GM18951 (cell line): ENCODE results near the gene SLMAP.

Source experiments
- POLR2A ChIP-seq: IDR thresholded peaks from 4 replicates; pipeline ENCODE4 v1.6.1; 2011; ENCODE audit warnings: mild to moderate bottlenecking; ENCODE audit not compliant: insufficient read length, insufficient read depth; ENCODE audit errors: extremely low read depth
- in situ Hi-C: fragments of 300-500 bp; cut with MboI; formaldehyde crosslinking; loops from one replicate; pipeline ENCODE4 v1.12.0; 2022; ENCODE audit warnings: low sequenced_read_pairs, mixed read lengths, inconsistent platforms; ENCODE audit not compliant: unreplicated experiment

SLMAP gene

DNA sequence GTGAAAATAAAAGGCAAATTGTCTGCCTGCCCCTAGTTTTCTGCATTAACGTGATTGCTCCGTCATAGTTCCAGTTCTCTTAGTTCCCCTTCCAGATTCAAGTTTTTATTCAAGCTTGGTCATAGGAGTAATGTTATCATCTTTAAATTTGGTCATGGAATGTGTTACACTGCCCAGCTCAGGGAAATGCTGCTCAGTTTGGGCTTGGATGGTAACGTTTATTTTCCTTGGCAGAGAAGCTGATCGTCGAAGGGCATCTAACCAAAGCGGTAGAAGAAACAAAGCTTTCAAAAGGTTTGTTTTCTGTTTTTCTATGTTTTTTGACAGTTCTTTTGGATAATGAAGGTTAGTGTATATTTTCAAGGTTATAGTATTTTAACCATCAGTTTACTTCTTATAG lies 133.7 kb downstream of the SLMAP start:
- no peak for TF ChIP-seq POLR2A
- in situ Hi-C loops: no loop called here

DNA sequence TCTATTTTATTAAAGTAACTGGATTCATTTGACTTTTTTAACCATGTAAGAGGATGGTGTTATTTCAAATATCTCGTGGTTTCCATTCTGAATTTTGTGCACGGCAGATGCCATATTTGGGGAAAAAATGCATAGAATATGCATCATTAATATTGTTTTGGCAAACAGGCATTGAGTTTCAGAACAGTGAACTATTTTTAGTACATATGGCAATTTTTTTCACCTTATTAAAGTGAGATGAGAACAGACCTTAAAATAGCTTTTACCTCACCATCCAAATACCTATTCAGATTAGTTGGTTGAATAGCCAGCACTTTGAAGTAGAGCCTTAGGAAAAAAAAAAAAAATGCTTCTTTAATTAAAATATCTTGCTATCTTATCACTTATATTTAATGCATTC lies 134.8 kb downstream of the SLMAP start:
- in situ Hi-C loops: no loop called here
- TF ChIP-seq POLR2A: no peak

DNA sequence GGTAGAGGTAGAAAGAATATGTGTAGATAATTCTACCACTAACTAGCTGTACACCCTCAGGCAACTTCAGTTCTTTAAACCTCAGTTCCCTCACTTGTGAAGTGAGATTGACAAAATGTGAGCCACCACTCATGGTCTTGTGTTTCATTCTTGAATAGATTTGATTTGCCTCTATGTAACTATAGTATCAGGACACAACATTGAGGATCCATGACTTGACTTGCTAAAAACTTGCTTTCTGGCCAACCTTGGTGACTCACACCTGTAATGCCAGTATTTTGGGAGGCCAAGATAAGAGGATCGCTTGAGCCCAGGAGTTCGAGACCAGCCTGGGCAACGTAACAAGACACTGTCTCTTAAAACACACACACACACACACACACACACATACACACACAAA lies 136.3 kb downstream of the SLMAP start:
- in situ Hi-C loops: no loop called here
- no peak for TF ChIP-seq POLR2A

DNA sequence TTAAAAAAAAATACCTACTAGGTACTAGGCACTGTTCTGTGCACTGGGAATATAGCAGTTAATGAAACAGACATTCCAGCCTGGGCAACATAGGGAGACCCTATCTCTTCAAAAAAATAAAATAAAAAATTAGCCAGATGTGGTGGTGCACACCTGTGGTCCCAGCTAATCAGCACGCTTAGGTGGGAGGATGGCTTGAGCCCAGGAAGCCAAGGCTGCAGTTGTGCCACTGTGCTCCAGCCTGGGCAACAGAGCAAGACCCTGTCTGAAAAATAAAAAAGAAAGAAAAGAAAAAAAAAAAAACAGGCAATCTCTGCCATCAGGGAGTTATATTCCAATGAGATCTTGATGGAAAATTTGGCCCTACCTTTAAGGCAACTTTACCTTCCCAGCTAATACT lies 137.0 kb downstream of the SLMAP start:
- in situ Hi-C loops: no loop called here
- TF ChIP-seq POLR2A: no peak

DNA sequence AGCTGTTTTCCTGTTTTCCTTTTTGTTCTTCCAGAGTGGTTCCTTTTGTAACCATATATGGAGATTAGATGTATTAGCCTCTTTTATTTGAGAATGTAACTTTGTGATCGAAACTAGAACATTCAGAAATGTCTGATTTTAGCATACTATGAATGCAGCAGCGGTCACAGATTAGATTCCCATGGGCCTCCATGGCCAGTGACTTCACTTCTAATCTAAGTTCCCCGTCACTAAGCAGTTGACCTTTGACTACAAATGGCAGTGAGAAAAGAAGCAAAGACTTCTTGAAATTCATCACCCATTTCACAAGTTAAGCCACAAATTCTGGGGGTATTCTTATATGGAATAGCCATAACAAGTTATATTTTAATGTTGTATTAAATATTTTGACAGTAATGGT lies 137.6 kb downstream of the SLMAP start:
- in situ Hi-C loops: no loop called here
- TF ChIP-seq POLR2A: no peak

DNA sequence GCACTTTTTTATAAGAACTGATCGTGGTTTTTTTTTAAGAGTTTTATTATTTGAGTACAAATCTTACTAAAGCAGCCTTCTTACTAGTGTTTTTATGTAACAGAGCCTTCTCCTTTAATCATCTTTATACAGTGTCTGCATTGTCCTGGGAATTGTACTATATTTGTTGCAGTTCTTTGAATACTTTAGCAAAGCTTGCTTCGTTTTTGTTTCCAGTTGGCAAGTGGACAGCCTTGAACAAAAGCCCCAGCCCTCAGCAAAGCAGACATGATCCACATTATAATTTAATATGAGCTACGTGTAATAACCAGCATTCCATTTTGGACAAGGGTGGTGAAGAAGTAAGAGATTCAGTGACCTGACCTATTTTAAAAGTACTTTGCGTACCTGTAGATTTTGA lies 139.9 kb downstream of the SLMAP start:
- in situ Hi-C loops: no loop called here
- no peak for TF ChIP-seq POLR2A

DNA sequence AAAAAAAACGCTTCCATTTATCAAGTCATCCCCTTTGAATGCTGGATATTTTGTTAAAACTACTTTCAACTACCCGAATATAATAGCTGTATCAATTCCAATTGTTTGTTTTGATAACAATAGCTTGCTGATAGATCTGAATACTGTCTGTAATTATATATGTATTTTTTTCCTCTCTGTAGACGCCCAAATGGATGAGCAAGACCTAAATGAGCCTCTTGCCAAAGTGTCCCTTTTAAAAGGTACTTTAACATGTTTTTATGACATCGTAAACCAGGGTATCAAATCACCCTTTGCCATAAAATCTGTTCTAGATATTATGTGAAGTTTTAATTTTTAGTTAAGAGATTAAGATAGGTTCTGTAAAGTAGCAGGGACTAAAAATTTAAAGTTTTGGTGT lies 140.6 kb downstream of the SLMAP start:
- in situ Hi-C loops: no loop called here
- no peak for TF ChIP-seq POLR2A

DNA sequence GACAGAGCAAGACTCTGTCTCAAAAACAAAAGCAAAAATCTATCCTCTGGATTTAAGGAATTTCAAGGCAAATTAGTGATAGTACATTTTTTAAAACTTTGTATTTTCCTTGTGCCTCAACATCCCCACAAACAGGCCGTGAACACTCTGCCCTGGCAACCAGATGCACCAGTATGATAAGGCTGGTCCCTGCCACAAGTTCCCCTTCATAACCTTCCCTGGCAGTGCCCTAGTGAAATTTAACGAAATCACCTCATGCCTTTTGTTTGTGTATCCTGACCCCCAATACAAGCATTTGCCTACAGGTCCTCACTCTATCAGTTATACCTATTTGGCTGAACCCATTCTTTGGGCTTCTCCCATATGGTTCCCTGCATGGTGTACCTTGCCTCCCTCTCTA lies 144.7 kb downstream of the SLMAP start:
- in situ Hi-C loops: no loop called here
- no peak for TF ChIP-seq POLR2A

DNA sequence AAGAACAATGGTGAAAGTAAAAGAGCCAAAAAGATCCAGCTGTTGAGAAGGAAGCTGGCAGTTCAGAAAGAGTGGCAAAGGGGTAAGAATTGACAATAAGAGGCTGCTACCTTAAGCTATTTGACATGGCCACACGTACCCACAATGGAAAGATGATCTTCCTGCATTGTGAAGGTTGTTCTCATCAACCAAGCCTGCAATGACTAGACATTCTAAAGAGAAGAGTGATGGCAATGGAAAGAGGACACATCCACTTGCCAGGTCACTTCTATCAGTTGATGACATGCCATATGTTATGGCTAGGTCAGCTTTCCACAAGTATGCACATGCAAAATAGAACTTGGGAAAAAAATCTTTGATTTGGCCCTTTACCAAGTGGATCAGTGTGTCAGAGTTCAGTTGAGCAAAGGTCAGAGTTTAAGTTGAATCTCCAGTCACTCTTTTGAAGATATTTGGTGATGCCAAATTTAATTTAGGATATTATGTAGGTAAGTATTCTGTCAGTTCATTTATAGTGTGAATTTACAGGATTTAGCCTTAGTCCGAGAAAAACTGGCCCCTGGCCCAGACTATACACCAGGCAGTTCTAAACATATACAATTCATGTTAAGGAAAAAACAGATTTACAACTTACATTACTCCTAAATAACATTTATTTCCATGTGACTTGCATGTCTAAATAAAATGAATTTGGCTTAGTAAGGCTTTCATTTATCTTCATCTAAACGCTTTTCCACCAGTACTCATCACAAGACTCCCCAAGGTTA lies 147.2 kb downstream of the SLMAP start:
- in situ Hi-C loops: no loop called here
- no peak for TF ChIP-seq POLR2A

DNA sequence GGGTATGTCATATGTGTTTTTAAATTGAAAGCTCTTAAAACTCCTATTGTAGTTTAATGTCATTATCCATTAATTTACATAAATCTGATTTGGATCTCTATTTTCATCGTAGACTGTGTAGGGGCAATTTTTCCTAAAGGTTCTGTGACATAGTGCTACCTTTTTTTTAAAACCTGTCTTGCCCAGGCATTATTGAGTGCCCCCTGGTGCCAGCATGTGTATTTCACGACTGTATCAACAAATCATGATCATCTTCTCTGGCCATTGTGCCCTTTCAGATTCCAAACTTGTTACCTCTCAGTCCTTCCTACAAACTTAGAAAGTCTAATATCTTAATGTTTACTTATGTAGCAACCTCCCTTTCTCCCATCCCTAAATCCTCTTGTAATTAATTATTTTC lies 154.9 kb downstream of the SLMAP start:
- in situ Hi-C loops: no loop called here
- no peak for TF ChIP-seq POLR2A

DNA sequence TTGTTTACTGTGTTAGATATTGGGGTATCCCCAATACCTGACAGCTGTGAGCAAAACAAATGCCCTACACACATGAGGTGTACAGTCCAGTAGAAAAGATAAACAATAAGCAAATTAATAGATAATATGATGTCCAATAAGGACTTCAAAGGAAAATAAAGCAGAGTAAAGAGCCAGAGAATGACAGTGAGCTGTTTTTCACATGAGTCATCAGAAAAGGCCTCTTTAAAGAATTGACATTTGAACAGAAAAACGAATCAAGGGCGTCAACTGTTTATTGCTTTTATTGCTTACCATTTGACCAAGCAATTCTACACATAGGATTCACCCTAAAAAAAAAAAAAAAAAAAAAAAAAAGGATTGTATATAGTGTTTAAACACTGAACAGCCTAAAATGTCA lies 155.5 kb downstream of the SLMAP start:
- no peak for TF ChIP-seq POLR2A
- in situ Hi-C loops: no loop called here

DNA sequence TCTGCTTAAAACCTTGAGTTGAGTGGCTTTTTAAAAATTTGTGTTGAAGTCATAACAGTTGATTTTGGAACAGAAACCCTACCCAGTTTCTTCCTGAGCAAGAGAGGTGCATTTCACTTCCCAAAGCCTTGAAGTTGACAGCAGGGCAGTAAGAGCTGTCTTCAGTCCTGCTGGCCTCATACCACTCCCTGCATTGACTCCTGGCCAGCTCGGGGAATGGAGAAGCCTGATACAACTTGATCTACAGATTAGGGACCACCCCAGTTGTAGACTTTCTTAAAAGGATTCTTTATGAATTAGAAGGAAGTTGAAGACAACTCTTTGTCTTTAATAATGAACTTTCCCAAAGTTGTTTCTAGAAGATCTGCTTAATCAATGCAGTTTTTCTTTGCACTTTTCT lies 161.5 kb downstream of the SLMAP start:
- in situ Hi-C loops: no loop called here
- no peak for TF ChIP-seq POLR2A

DNA sequence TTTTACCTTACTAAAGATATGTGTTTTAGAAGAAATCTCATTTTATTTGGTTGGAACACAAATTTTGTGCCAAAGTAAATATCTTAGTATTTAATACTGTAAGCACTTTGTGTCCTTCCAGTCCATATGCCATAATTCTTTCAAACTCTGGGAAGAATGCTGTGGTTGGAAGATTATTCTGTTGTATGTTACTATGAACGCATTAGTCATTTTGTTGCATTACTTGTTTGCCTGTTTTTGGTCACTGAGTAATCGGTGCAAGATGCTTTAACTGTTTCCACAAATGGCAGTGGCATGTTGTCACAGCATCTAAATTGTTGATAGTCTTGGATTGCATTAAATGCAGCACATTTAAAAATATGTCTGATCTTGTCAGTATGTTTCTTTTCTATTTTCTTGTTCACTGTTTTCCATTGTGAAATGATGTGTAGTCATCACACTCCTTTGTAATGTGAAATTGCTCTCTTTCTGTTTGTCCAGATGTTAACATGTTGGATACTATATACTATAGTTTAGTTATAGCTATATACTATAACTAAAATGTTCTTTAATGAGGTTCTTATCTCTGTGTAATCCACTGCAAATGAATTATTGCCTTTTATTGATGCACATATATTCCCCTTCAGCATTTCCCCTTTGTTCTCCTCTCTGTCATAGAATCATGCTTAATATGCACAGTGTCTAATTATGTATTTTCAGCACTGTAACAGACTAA lies 162.2 kb downstream of the SLMAP start:
- TF ChIP-seq POLR2A: no peak
- in situ Hi-C loops: no loop called here

DNA sequence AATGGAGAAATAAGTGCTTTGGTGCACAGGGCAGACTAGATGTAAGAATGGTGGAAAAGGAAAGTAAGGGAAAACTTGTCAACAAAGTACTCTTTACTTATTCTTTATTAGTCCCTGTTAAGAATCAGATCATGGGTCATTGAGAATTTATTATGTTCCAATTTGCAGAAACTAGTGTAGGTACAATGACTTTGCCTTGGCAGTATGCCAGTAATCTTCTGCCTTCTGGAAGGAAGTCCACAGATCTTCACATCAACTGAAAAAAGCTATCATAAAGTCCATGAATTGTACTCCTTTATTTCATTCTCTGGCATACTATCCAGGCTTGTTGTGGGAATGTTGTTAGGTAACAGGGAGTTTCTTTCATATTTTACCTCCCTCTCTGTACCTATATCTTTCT lies 163.9 kb downstream of the SLMAP start:
- TF ChIP-seq POLR2A: no peak
- in situ Hi-C loops: no loop called here
